Measurements from ENCODE around the gene KIR3DL2.

GRCh38 chr19:54882758-54883157, 32.5 kb downstream of the KIR3DL2 start:
- TF ChIP-seq, protein P1, sequence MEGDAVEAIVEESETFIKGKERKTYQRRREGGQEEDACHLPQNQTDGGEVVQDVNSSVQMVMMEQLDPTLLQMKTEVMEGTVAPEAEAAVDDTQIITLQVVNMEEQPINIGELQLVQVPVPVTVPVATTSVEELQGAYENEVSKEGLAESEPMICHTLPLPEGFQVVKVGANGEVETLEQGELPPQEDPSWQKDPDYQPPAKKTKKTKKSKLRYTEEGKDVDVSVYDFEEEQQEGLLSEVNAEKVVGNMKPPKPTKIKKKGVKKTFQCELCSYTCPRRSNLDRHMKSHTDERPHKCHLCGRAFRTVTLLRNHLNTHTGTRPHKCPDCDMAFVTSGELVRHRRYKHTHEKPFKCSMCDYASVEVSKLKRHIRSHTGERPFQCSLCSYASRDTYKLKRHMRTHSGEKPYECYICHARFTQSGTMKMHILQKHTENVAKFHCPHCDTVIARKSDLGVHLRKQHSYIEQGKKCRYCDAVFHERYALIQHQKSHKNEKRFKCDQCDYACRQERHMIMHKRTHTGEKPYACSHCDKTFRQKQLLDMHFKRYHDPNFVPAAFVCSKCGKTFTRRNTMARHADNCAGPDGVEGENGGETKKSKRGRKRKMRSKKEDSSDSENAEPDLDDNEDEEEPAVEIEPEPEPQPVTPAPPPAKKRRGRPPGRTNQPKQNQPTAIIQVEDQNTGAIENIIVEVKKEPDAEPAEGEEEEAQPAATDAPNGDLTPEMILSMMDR (IDR thresholded peaks at IDR 0.05): peak; percentile 12
- TF ChIP-seq EZH2 (IDR thresholded peaks at IDR 0.05): no peak
- TF ChIP-seq EZH2phosphoT487 (IDR thresholded peaks at IDR 0.05): no peak

Data from neural progenitor cell (in vitro differentiated cells).